ENCODE results near the gene SLC37A1. TPM values are rescaled to one million over a fixed set of nuclear protein-coding genes. Genes with fewer than 3 reads are reported as not detected.

The SLC37A1 gene
- total RNA-seq, 1 donor from 2014 or later = 4.8 TPM

- no peak for TF ChIP-seq CTCF (IDR thresholded peaks at IDR 0.05)
- Mint-ChIP-seq H3K9me3 (ENCODE audit: low read depth) (no peaks in the 10 kb centered on the region), H3K4me1 (ENCODE audit: low read depth) (no peaks in the 10 kb centered on the region), H3K27me3 (ENCODE audit: low read depth) (no peaks in the 10 kb centered on the region), H3K36me3 (ENCODE audit: low read depth) (peaks cover 21% of the 10 kb centered on the region), H3K4me3 (ENCODE audit: unreplicated experiment) (no peak overlapping the region), H3K27ac (ENCODE audit: unreplicated experiment) (no peak overlapping the region)
- DNase-seq (ENCODE audit: low spot score) = no peak
Measured at GRCh38 chr21:42547906-42548365, 34.3 kb downstream of the SLC37A1 start.

GRCh38 chr21:42548687-42549406 is 35.2 kb downstream of the SLC37A1 start:
- no peak overlapping the region for H3K4me3 Mint-ChIP-seq (ENCODE audit: unreplicated experiment)
- no peaks in the 10 kb centered on the region for H3K4me1 Mint-ChIP-seq (ENCODE audit: low read depth)
- DNase-seq (ENCODE audit: low spot score) = no peak
- TF ChIP-seq CTCF (IDR thresholded peaks at IDR 0.05) = no peak
- H3K27ac Mint-ChIP-seq (ENCODE audit: unreplicated experiment) = no peak overlapping the region
- no peaks in the 10 kb centered on the region for H3K27me3 Mint-ChIP-seq (ENCODE audit: low read depth)
- peaks cover 21% of the 10 kb centered on the region for H3K36me3 Mint-ChIP-seq (ENCODE audit: low read depth)
- H3K9me3 Mint-ChIP-seq (ENCODE audit: low read depth) = no peaks in the 10 kb centered on the region

- H3K27ac Mint-ChIP-seq (ENCODE audit: unreplicated experiment) = no peak overlapping the region
- DNase-seq (ENCODE audit: low spot score) = no peak
- H3K36me3 Mint-ChIP-seq (ENCODE audit: low read depth) = peaks cover 22% of the 10 kb centered on the region
- no peak overlapping the region for H3K4me3 Mint-ChIP-seq (ENCODE audit: unreplicated experiment)
- no peaks in the 10 kb centered on the region for H3K9me3 Mint-ChIP-seq (ENCODE audit: low read depth)
- TF ChIP-seq CTCF (IDR thresholded peaks at IDR 0.05) = no peak
- H3K27me3 Mint-ChIP-seq (ENCODE audit: low read depth) = no peaks in the 10 kb centered on the region
- H3K4me1 Mint-ChIP-seq (ENCODE audit: low read depth) = no peaks in the 10 kb centered on the region
Measured at GRCh38 chr21:42550817-42551216, 37.2 kb downstream of the SLC37A1 start.

GRCh38 chr21:42552407-42553336 is 39.0 kb downstream of the SLC37A1 start:
- TF ChIP-seq CTCF (IDR thresholded peaks at IDR 0.05) = no peak
- H3K4me1 Mint-ChIP-seq (ENCODE audit: low read depth) = no peaks in the 10 kb centered on the region
- H3K27me3 Mint-ChIP-seq (ENCODE audit: low read depth) = no peaks in the 10 kb centered on the region
- no peaks in the 10 kb centered on the region for H3K9me3 Mint-ChIP-seq (ENCODE audit: low read depth)
- DNase-seq (ENCODE audit: low spot score) = no peak
- H3K27ac Mint-ChIP-seq (ENCODE audit: unreplicated experiment) = no peak overlapping the region
- peaks cover 21% of the 10 kb centered on the region for H3K36me3 Mint-ChIP-seq (ENCODE audit: low read depth)
- no peak overlapping the region for H3K4me3 Mint-ChIP-seq (ENCODE audit: unreplicated experiment)

GRCh38 chr21:42553435-42553834 is 39.8 kb downstream of the SLC37A1 start:
- no peaks in the 10 kb centered on the region for H3K4me1 Mint-ChIP-seq (ENCODE audit: low read depth)
- H3K9me3 Mint-ChIP-seq (ENCODE audit: low read depth) = no peaks in the 10 kb centered on the region
- TF ChIP-seq CTCF (IDR thresholded peaks at IDR 0.05) = no peak
- H3K27me3 Mint-ChIP-seq (ENCODE audit: low read depth) = no peaks in the 10 kb centered on the region
- no peak overlapping the region for H3K27ac Mint-ChIP-seq (ENCODE audit: unreplicated experiment)
- peaks cover 15% of the 10 kb centered on the region for H3K36me3 Mint-ChIP-seq (ENCODE audit: low read depth)
- no peak for DNase-seq (ENCODE audit: low spot score)
- no peak overlapping the region for H3K4me3 Mint-ChIP-seq (ENCODE audit: unreplicated experiment)

Data from chondrocyte (in vitro differentiated cells).